CD4-positive, alpha-beta T cell treated with Interleukin-12 subunit alpha and Interleukin-12 subunit beta, for 1 hour (primary cell): ENCODE measurements around the gene GNAS-AS1.

Experiments used
- DNase-seq: peaks from one replicate; pipeline ENCODE4 v3.0.0-alpha.2; 2020

GNAS-AS1 gene

GRCh38 chr20:58776109-58776508, 74.6 kb downstream of the GNAS-AS1 start:
- DNase-seq = no peak

- no peak for DNase-seq
Observed at GRCh38 chr20:58775371-58775770, 75.3 kb downstream of the GNAS-AS1 start.

GRCh38 chr20:58774667-58775263, 75.9 kb downstream of the GNAS-AS1 start:
- DNase-seq = no peak

- DNase-seq = no peak
Observed at GRCh38 chr20:58774214-58774613, 76.5 kb downstream of the GNAS-AS1 start.

GRCh38 chr20:58772786-58773185, 77.9 kb downstream of the GNAS-AS1 start:
- DNase-seq = no peak
